Fibroblast of the aortic adventitia (primary cell): ENCODE data around the gene CACNG1. TPM values are rescaled to one million over a fixed set of nuclear protein-coding genes. Genes with fewer than 3 reads are reported as not detected.
A peak's percentile ranks its signal among the peaks of the same experiment; 100 is the strongest.
"Not testable (repeated sequence)": the region's sequence is repeated elsewhere in the genome, so short reads cannot be mapped to it uniquely, and the experiment has no call there.

Experiments
- DNase-seq: peaks from one replicate; pipeline ENCODE4 v3.0.0-alpha.2; 2010; ENCODE audit warnings: low read depth
- H3K4me3 ChIP-seq: 2 replicates; pipeline ENCODE4 v1.5.1; 2011; ENCODE audit warnings: low read depth, mild to moderate bottlenecking, control low read depth, low read length, moderate library complexity
- total RNA-seq: library from RNA; depleted of rRNA; stranded (reverse); fragments of >200 nt; gene quantifications from 2 replicates; pipeline ENCODE4 v1.2.3, GENCODE V29; 2012; ENCODE audit warnings: low replicate concordance
- TF ChIP-seq, protein P1 (sequence below): IDR thresholded peaks from 2 replicates; pipeline ENCODE4 v1.5.1; 2011; ENCODE audit warnings: mild to moderate bottlenecking, low read length, control low read depth, inconsistent platforms; ENCODE audit not compliant: insufficient read depth

The CACNG1 gene
- total RNA-seq, 1 donor: not detected

DNA sequence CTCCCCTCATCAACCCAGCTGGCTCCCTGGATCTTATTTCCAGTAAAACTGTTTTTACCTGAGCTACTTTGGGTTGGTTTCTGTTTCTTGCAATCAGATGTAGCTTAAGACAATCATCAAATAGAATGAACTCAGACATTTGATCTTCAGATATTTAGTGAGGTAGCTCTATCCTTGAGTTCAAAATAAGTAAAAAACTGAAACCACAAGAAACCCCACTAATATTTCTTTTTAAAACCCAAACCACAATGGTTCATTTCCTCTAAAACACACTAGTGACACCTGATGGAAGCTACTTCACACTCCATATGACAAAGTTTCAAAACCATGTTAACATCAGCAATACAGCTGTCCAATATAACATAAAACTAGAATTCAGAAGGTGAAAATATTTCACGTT lies 37.8 kb downstream of the CACNG1 start:
- TF ChIP-seq, protein P1, sequence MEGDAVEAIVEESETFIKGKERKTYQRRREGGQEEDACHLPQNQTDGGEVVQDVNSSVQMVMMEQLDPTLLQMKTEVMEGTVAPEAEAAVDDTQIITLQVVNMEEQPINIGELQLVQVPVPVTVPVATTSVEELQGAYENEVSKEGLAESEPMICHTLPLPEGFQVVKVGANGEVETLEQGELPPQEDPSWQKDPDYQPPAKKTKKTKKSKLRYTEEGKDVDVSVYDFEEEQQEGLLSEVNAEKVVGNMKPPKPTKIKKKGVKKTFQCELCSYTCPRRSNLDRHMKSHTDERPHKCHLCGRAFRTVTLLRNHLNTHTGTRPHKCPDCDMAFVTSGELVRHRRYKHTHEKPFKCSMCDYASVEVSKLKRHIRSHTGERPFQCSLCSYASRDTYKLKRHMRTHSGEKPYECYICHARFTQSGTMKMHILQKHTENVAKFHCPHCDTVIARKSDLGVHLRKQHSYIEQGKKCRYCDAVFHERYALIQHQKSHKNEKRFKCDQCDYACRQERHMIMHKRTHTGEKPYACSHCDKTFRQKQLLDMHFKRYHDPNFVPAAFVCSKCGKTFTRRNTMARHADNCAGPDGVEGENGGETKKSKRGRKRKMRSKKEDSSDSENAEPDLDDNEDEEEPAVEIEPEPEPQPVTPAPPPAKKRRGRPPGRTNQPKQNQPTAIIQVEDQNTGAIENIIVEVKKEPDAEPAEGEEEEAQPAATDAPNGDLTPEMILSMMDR: no peak

DNA sequence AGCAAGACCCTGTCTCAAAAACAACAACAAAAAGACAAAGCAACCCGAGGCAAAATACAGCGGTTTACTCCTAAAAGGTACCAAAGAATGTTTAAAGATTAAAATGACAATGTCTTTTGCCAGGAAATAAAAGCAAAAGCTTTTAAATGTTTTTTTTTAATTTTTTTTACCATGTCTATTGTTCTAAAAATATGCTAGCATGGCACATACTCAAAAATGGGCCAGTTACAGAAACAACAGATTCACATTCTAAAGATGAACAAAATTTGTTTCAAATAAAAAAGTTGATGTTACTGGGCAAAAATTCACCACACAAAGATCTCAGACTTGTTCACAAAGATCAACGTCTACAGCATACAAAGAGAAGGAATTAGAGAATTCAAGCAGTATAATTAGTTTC lies 41.1 kb downstream of the CACNG1 start:
- peak; percentile 60 for DNase-seq
- H3K4me3 ChIP-seq: no peak overlapping the region
- TF ChIP-seq, protein P1: no peak

More for the DNA sequence above, 37.8 kb downstream of the CACNG1 start:
- H3K4me3 ChIP-seq: no peak overlapping the region
- no peak for DNase-seq

DNA sequence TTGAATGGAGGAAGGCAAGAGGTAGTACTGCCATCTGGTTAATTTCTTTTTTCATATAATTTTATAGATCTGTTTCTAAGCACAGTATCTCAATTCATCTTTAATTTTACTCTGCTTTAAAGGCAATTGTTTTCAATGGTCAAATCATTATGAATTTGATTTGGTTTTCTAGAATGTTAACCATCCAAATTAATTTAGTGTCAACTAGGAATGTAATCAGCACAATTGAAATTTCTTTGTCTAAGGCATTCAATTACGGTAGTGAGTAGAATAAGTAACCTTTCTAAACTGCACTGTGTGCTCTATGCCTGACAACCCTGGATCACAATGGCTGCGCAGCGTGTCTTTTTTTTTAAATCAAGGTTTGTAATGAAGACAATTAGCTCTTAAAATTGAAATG lies 44.3 kb downstream of the CACNG1 start:
- no peak for DNase-seq
- H3K4me3 ChIP-seq: no peak overlapping the region
- TF ChIP-seq, protein P1: no peak

DNA sequence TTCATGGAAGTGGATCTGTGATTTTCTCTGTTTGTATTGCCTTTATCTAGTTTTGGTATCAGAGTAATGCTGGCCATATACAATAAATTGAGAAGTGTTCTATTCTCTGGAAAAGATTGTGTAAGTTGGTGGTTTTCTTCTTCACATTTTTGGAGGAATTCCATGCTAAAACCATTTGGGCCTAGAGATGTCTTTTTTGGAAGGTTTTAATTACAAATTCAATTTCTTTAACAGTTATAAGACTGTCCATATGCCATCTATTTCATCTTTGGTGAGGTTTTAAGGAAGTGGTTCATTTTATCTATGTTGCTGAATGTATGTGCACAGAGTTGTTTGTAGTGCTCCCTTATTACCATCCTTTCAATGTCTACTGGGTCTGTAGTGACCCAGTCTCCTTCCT lies 46.0 kb downstream of the CACNG1 start:
- TF ChIP-seq, protein P1: no peak
- H3K4me3 ChIP-seq: no peak overlapping the region
- DNase-seq: no peak

DNA sequence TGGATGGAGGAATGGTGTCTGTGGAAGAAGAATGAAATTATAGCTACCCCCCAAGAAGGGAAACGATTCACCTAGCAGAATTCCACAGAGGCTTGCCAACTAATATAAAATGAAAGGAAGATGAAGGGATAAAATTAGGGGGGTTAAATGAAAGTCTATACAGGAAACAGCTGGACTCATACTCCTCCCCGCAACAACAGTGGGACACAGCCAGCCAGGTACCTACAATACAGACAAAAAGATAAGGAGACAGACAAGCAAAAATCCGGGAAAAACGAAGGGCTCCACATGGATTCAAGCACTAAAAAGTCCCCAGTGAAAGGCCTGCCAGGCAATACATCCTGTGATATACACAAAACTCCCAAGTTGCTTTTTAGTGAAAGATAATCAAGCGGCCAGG lies 47.9 kb downstream of the CACNG1 start:
- no peak for DNase-seq
- no peak overlapping the region for H3K4me3 ChIP-seq
- TF ChIP-seq, protein P1: no peak

DNA sequence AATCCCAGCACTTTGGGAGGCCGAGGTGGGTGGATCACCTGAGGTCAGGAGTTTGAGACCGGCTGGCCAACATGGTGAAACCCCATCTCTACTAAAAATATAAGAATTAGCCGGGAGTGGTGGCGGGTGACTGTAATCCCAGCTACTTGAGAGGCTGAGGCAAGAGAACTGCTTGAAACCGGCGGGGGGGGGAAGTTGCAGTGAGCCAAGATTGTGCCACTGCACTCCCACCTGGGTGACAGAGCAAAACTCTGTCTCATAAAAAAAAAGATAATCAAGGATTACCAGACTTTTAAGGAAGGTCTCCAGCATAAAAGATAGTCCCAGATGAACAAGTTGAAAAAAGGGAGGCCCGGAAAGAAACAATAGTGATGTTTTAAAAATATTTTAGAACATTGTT lies 48.4 kb downstream of the CACNG1 start:
- not testable (repeated sequence) for DNase-seq, H3K4me3 ChIP-seq

DNA sequence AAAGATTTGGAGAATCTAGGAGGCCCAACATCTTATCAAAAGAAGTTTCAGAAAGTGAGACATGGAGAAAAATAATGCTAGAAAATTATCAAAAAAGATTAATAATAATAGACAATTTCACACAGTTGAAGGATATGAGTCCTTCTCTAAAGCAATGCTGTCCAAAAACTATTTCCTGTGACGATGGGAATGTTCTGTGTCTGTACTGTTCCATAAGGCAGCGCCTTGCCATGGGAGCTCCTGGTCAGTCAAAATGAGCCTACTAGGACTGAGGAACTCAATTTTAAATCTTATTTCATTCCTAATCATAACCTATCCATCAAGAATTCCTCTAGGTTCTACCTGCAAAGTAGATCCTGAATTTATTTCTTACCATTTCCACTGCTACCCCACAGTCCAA lies 49.0 kb downstream of the CACNG1 start:
- TF ChIP-seq, protein P1: no peak
- no peak overlapping the region for H3K4me3 ChIP-seq
- no peak for DNase-seq

DNA sequence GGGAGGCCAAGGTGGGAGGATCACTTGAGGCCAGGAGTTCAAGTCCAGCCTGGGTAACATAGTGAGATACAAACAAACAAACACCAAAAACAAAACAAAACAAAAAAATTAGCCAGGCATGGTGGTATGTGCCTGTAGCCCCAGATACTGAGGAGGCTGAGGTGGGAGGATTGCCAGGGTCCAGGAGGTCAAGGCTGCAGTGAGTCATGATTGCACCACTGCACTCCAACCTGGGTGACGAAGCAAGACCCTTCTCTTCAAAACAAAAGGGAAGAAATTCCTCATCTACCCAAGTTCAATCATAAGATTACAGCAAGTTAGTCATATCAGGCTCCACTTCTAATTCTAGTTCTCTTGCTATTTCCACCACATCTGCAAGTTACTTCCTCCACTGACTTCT lies 50.9 kb downstream of the CACNG1 start:
- DNase-seq: peak; percentile 86
- H3K4me3 ChIP-seq: not testable (repeated sequence)
